ENCODE measurements around the gene CCR6.
"Not testable (repeated sequence)": the region's sequence is repeated elsewhere in the genome, so short reads cannot be mapped to it uniquely, and the experiment has no call there.

The CCR6 gene

GRCh38 chr6:167122827-167123657, at the start of gene CCR6:
TSS of gene CCR6 (plus strand) at chr6:167123096. CDS start at chr6:167136135, 13,039 bp downstream.
- no peak for DNase-seq (ENCODE audit: low read depth in 2 of 3, low spot score in 2 of 3)

- DNase-seq (ENCODE audit: low read depth in 2 of 3, low spot score in 2 of 3): no peak
Measured at GRCh38 chr6:167073679-167074274, 49.1 kb upstream of the CCR6 start.

- DNase-seq (ENCODE audit: low read depth in 2 of 3, low spot score in 2 of 3): no peak
Measured at GRCh38 chr6:167077241-167077932, 45.5 kb upstream of the CCR6 start.

- no peak for DNase-seq (ENCODE audit: low read depth in 2 of 3, low spot score in 2 of 3)
Measured at GRCh38 chr6:167078745-167079144, 44.2 kb upstream of the CCR6 start.

- DNase-seq (ENCODE audit: low read depth in 2 of 3, low spot score in 2 of 3): peak in 2 of 3 experiments; percentile 14 to 38
Measured at GRCh38 chr6:167079853-167080297, 43.0 kb upstream of the CCR6 start.

GRCh38 chr6:167087857-167088354, 35.0 kb upstream of the CCR6 start:
- DNase-seq (ENCODE audit: low read depth in 2 of 3, low spot score in 2 of 3): no peak

- not testable (repeated sequence) for DNase-seq (ENCODE audit: low read depth in 2 of 3, low spot score in 2 of 3)
Measured at GRCh38 chr6:167088741-167089140, 34.2 kb upstream of the CCR6 start.

GRCh38 chr6:167089243-167090142, 33.4 kb upstream of the CCR6 start:
- DNase-seq (ENCODE audit: low read depth in 2 of 3, low spot score in 2 of 3): no peak

GRCh38 chr6:167090171-167090570, 32.7 kb upstream of the CCR6 start:
- no peak for DNase-seq (ENCODE audit: low read depth in 2 of 3, low spot score in 2 of 3)

- DNase-seq (ENCODE audit: low read depth in 2 of 3, low spot score in 2 of 3): no peak
Measured at GRCh38 chr6:167091026-167091804, 31.7 kb upstream of the CCR6 start.

GRCh38 chr6:167091805-167092107, 31.1 kb upstream of the CCR6 start:
- no peak for DNase-seq (ENCODE audit: low read depth in 2 of 3, low spot score in 2 of 3)

- no peak for DNase-seq (ENCODE audit: low read depth in 2 of 3, low spot score in 2 of 3)
Measured at GRCh38 chr6:167092672-167093339, 30.1 kb upstream of the CCR6 start.

GRCh38 chr6:167093406-167093921, 29.4 kb upstream of the CCR6 start:
- DNase-seq (ENCODE audit: low read depth in 2 of 3, low spot score in 2 of 3): no peak

GRCh38 chr6:167093922-167094432, 28.9 kb upstream of the CCR6 start:
- peak; percentile 30 to 56 (median 40) for DNase-seq (ENCODE audit: low read depth in 2 of 3, low spot score in 2 of 3)

- no peak for DNase-seq (ENCODE audit: low read depth in 2 of 3, low spot score in 2 of 3)
Measured at GRCh38 chr6:167094436-167094819, 28.5 kb upstream of the CCR6 start.

GRCh38 chr6:167094820-167095637, 27.9 kb upstream of the CCR6 start:
- DNase-seq (ENCODE audit: low read depth in 2 of 3, low spot score in 2 of 3): no peak

- no peak for DNase-seq (ENCODE audit: low read depth in 2 of 3, low spot score in 2 of 3)
Measured at GRCh38 chr6:167095888-167096287, 27.0 kb upstream of the CCR6 start.

- DNase-seq (ENCODE audit: low read depth in 2 of 3, low spot score in 2 of 3): no peak
Measured at GRCh38 chr6:167096991-167097390, 25.9 kb upstream of the CCR6 start.
